Testis (tissue), 3 donors: ENCODE data around the gene ITGB5. TPM values are rescaled to one million over a fixed set of nuclear protein-coding genes. Genes with fewer than 3 reads are reported as not detected.
A peak's percentile ranks its signal among the peaks of the same experiment; 100 is the strongest.

Experiments used
- DNase-seq: peaks from one replicate; pipeline ENCODE4 v3.0.0-alpha.2; 2019
- H3K27ac ChIP-seq, 2 donors: fragments of 200-600 bp; sonication (generic); one replicate each; pipeline ENCODE4 v1.5.1; 2019
- H3K27me3 ChIP-seq: fragments of 200-600 bp; sonication (generic); one replicate; pipeline ENCODE4 v1.5.1; 2019
- H3K36me3 ChIP-seq: fragments of 200-600 bp; sonication (generic); one replicate; pipeline ENCODE4 v1.5.1; 2017; ENCODE audit warnings: low read depth; ENCODE audit errors: missing control alignments
- H3K4me1 ChIP-seq: fragments of 200-600 bp; sonication (generic); one replicate; pipeline ENCODE4 v1.5.1; 2019
- H3K4me3 ChIP-seq, 2 donors: fragments of 200-600 bp; sonication (generic); one replicate each; pipeline ENCODE4 v1.5.1; 2017 to 2019
- H3K9me3 ChIP-seq: fragments of 200-600 bp; sonication (generic); one replicate; pipeline ENCODE4 v1.5.1; 2017
- CTCF ChIP-seq, 3 experiments: fragments of 450-650 bp in 2 of 3; fragments of 200-600 bp in 1 of 3; sonication (generic) in 1 of 3; IDR thresholded peaks; one replicate each; pipeline ENCODE4 v1.5.1; 2016 to 2019; ENCODE audit warnings: antibody characterized with exemption in 3 of 3, mild to moderate bottlenecking in 2 of 3, moderate library complexity in 1 of 3
- POLR2A ChIP-seq: fragments of 450-650 bp; IDR thresholded peaks from one replicate; pipeline ENCODE4 v1.6.1; 2017; ENCODE audit warnings: antibody characterized with exemption, mild to moderate bottlenecking, moderate library complexity
- WGBS, 2 donors: methylation state at CpG; one replicate each; pipeline ENCODE4 v1.1.5; 2018; 5-methylcytosine and 5-hydroxymethylcytosine counted together
- intact Hi-C: fragments of 100-400 bp; cut with DNase I; formaldehyde crosslinking; loops from one replicate; pipeline ENCODE4 v1.15.1; 2023; ENCODE audit warnings: low total_unique reads
- polyA plus RNA-seq: library from polyadenylated mRNA; stranded (reverse); fragments of 350-450 nt; fragmentation: Illumina TruSeq; extraction: RNeasy Lipid Tissue Mini Kit (QIAGEN cat#74804); gene quantifications from one replicate; pipeline ENCODE4 v1.2.3, GENCODE V29; 2014; ENCODE audit warnings: low read depth, low replicate concordance; ENCODE audit not compliant: insufficient read depth
- total RNA-seq, 2 donors: library from RNA; depleted of rRNA; stranded (reverse); fragments of >200 nt; gene quantifications; one replicate each; pipeline ENCODE4 v1.2.3, GENCODE V29; 2016

ITGB5 gene
- total and polyA plus RNA-seq, 3 donors from 2014 or later = 46.0 to 101 (median 76.9) TPM

GRCh38 chr3:124888482-124889441 lies 1.6 kb upstream of the ITGB5 start:
- Histone ChIP-seq H3K4me3 (no peak overlapping the region), H3K36me3 (no peaks in the 10 kb centered on the region), H3K27ac (no peak overlapping the region), H3K27me3 (no peaks in the 10 kb centered on the region), H3K4me1 (no peaks in the 10 kb centered on the region), H3K9me3 (no peaks in the 10 kb centered on the region)
- WGBS, 2 donors = 61 to 69% methylated on average over 8 of the region's 8 CpGs
- TF ChIP-seq CTCF (IDR thresholded peaks at IDR 0.05) (no peak), POLR2A (no peak)
- intact Hi-C loops = no loop called here
- no peak for DNase-seq

- 52 to 70% methylated on average over 11 of the region's 11 CpGs for WGBS, 2 donors
- intact Hi-C loops = no loop called here
- TF ChIP-seq POLR2A = no peak
- TF ChIP-seq CTCF (IDR thresholded peaks at IDR 0.05) = no peak
- no peak for DNase-seq
- H3K36me3 ChIP-seq = no peaks in the 10 kb centered on the region
- no peaks in the 10 kb centered on the region for H3K4me1 ChIP-seq
- peak overlapping the region; percentile 73 to 91 for H3K27ac ChIP-seq
- H3K9me3 ChIP-seq = no peaks in the 10 kb centered on the region
- no peaks in the 10 kb centered on the region for H3K27me3 ChIP-seq
- peak overlapping the region; percentile 63 to 72 for H3K4me3 ChIP-seq
These were observed 750 bp upstream of the ITGB5 start for GRCh38 chr3:124887932-124888298.

GRCh38 chr3:124886168-124887056 lies 753 bp downstream of the ITGB5 start:
- peak overlapping the region; percentile 90 to 91 for H3K27ac ChIP-seq
- intact Hi-C loops = no loop called here
- WGBS, 2 donors = 1 to 2% methylated on average over 9 to 46 of the region's 87 CpGs

More at GRCh38 chr3:124886168-124887056, 753 bp downstream of the ITGB5 start:
- no peak for TF ChIP-seq POLR2A
- TF ChIP-seq CTCF (IDR thresholded peaks at IDR 0.05) = no peak
- Histone ChIP-seq H3K4me3 (peak overlapping the region; percentile 63 to 72), H3K27me3 (no peaks in the 10 kb centered on the region), H3K36me3 (no peaks in the 10 kb centered on the region), H3K9me3 (no peaks in the 10 kb centered on the region), H3K4me1 (no peaks in the 10 kb centered on the region)
- DNase-seq = peak; percentile 52
